ENCODE results near the gene CEL.

CEL gene

GRCh38 chr9:133113949-133114885, 52.4 kb downstream of the CEL start:
- no peak for TF ChIP-seq CTCF (IDR thresholded peaks at IDR 0.05; ENCODE audit: borderline replicate concordance, insufficient read depth, low read depth, low read length)
- H3K4me3 ChIP-seq (ENCODE audit: low read depth, low read length) = no peak overlapping the region

- no peak for TF ChIP-seq CTCF (IDR thresholded peaks at IDR 0.05; ENCODE audit: borderline replicate concordance, insufficient read depth, low read depth, low read length)
- peak overlapping the region; percentile 46 for H3K4me3 ChIP-seq (ENCODE audit: low read depth, low read length)
Observed at GRCh38 chr9:133114886-133115603, 53.3 kb downstream of the CEL start.

GRCh38 chr9:133115604-133116345, 54.0 kb downstream of the CEL start:
- H3K4me3 ChIP-seq (ENCODE audit: low read depth, low read length) = peak overlapping the region; percentile 55
- no peak for TF ChIP-seq CTCF (IDR thresholded peaks at IDR 0.05; ENCODE audit: borderline replicate concordance, insufficient read depth, low read depth, low read length)

GRCh38 chr9:133116346-133117231, 54.8 kb downstream of the CEL start:
- H3K4me3 ChIP-seq (ENCODE audit: low read depth, low read length) = peak overlapping the region; percentile 55
- no peak for TF ChIP-seq CTCF (IDR thresholded peaks at IDR 0.05; ENCODE audit: borderline replicate concordance, insufficient read depth, low read depth, low read length)

GRCh38 chr9:133117271-133118178, 55.7 kb downstream of the CEL start:
- H3K4me3 ChIP-seq (ENCODE audit: low read depth, low read length) = no peak overlapping the region
- TF ChIP-seq CTCF (IDR thresholded peaks at IDR 0.05; ENCODE audit: borderline replicate concordance, insufficient read depth, low read depth, low read length) = no peak

Data from GM12875 (cell line).